Forelimb muscle (tissue), 1 donor: Measurements from ENCODE around the gene MAP3K20. TPM values are rescaled to one million over a fixed set of nuclear protein-coding genes. Genes with fewer than 3 reads are reported as not detected.
"Not testable (repeated sequence)": the region's sequence is repeated elsewhere in the genome, so short reads cannot be mapped to it uniquely, and the experiment has no call there.

Experiments
- DNase-seq: peaks from one replicate; pipeline ENCODE4 v3.0.0-alpha.2; 2013; ENCODE audit warnings: low read depth
- polyA plus RNA-seq: library from polyadenylated mRNA; unstranded; fragments of 120-200 nt; gene quantifications from one replicate; pipeline ENCODE4 v1.2.1, GENCODE V29; 2013; ENCODE audit not compliant: insufficient read length

Gene MAP3K20
- polyA plus RNA-seq, 1 donor: 103 TPM

DNA sequence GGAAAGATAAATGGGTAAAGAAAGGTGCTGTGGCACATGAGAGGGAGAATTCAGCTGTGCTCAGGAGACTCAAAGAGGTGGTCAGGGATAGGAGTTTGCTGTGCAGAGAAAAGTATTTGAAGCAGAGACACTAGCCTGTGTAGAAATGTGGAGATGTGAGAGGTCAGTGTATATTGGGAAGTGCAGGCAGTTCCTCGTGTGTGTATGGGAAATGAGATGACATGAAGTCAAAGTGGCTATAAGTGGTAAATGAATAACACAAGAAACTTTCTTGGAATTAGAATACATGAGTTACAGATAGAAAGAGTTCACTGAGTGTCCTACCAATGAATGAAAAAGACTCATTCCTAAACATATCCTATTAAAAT lies 11.6 kb downstream of the MAP3K20 start:
- no peak for DNase-seq

DNA sequence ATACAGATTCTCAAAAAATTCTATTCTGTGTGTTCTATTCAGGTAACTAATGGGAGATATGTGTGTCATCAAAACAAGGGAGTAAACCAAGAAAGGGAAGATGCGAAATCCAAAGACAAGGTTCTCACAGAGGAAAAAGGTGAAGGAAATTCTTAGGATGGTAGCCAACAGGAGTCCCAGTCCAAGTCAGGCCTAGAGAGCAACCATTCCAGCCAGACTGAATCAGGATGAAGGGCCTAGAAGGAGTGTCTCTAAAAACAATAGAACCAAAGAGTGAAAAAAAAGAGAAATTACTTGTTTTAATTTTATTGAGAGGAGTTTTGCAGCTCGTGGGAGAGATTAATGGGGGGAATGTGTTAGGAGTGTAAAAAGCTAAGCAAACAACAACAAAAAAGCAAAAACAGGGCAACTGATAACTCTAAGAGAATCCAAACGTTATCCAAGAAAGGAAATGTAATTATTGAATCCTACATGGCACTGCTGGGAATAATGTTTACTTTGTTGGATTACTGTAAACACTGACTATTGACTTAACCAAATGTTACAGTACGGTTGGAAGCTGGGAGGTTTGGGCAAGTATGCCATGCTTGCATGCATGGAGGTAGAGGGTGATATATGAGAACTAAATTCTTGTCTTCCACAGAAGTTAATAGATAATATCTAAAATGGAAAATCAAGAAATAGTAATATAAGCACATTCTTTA lies 12.3 kb downstream of the MAP3K20 start:
- no peak for DNase-seq

DNA sequence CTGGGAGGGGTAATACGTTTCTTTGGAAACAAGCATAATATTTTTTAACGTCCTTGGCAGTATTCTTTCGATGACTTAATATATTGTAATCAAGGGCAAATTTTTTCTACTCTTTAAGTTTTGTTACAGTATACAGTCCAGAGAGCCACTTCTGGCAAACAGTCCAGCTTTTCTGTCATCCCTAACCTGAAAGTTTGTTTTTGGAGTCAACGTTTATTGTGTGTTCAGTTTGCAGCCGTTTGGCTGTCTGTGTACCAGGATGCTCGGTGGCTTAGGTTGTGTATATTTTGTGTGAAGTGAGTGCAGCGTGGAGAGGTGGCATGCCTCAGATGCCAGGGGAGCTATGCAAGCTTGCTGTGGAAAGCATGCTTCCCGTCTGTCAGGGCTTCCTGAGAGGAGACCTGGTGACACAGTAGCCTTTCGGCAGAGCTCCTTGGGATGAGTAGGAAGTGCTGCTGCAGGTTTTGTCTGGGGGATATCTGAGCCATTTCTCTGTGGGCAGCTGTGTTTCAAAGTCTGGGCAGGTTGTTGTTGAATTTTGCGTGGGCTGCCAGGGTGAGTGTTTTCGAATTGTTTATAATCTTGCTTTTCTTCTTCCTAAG lies 14.7 kb downstream of the MAP3K20 start:
- peak; percentile 38 for DNase-seq

DNA sequence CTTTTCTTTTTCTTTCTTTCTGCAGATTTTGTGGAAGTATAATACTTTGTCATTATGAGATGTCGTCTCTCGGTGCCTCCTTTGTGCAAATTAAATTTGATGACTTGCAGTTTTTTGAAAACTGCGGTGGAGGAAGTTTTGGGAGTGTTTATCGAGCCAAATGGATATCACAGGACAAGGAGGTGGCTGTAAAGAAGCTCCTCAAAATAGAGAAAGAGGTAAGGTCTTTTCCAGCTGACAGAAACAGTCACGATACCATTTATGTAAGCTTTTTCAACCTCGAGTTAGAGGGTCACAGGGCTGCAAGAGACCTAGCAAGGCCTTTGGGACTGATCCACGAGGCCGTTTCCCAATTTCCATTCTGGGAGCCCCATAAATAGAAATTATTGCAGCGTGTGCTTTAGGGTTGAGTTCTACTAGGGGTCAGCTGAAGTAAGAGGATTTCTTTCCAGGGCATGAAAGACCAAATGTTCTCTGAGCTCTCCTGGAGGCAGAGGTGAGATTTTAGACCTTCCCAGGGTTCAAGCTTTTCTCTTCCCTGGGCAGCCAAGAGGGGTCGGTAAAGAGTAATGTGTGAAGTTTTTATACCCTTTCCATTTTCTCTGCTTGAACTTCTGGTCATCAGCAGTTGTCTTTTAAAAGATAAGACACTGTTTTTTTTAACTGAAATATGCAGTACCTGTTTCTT lies 15.5 kb downstream of the MAP3K20 start:
- no peak for DNase-seq

DNA sequence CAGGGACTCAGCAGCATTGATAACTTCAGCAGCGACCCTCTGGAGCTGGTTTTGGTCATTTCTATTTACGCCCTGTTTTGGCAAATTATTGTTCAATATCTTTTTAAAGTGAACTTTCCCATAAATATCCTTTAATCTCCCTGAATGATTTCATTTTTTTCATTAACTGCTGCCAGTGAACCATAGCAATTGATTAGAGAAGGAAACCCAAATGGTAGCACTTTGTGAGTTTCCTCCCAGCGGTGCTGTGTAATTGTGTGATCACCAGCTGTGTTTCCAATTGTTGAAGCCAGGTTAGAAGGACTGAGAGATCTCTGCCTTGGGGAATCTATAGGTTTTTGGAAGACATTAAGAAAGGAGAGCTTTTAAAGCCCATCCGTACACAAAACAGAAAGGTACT lies 16.3 kb downstream of the MAP3K20 start:
- DNase-seq: no peak

DNA sequence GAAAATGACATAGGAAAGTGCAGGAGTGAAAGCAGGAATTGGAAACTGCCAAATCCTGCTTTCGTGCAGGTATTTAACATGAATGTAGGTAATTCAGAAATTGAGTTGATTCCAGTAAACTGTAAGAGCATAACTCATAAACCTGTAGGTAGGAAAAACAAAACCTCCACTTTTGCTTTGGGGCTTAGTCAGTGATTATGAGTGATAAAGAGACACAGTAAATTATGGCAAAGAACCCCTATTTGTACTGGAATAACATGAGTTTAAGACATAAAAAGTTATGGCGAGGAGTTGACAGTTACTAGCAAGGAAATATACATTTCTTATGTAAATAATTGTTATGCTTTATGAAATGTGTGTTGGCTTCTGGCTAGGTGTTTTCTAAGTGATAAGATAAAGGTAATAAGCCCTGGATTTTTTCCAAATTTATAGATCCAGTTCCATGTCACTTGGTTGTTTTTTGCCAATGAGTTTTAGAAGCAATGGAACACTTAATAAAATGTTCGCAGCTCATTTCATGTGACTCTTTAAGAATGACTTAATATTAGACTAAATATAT lies 17.3 kb downstream of the MAP3K20 start:
- no peak for DNase-seq

DNA sequence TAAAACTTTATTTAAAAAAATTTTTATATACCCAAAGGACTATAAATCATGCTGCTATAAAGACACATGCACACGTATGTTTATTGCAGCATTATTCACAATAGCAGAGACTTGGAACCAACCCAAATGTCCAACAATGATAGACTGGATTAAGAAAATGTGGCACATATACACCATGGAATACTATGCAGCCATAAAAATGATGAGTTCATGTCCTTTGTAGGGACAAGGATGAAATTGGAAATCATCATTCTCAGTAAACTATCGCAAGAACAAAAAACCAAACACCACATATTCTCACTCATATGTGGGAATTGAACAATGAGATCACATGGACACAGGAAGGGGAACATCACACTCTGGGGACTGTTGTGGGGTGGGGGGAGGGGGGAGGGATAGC lies 18.0 kb downstream of the MAP3K20 start:
- not testable (repeated sequence) for DNase-seq

DNA sequence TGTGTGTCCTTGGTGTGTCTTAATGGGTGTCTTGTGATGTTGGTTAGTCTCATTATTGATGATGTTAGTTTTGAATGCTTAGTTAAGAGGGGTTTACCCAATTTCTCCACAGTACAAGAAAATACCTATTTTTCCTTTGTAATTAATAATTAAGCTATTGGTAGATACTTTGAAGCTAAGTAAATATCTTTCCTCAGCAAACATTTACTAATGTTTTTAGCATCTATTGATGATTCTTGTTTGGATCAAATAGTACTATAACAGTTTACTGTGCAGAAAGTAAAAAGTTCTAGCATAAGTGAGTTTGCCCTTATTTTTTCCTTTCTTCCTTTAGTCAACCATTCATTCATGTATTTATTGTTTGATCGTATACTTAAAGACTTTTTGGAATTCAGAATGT lies 19.1 kb downstream of the MAP3K20 start:
- no peak for DNase-seq

DNA sequence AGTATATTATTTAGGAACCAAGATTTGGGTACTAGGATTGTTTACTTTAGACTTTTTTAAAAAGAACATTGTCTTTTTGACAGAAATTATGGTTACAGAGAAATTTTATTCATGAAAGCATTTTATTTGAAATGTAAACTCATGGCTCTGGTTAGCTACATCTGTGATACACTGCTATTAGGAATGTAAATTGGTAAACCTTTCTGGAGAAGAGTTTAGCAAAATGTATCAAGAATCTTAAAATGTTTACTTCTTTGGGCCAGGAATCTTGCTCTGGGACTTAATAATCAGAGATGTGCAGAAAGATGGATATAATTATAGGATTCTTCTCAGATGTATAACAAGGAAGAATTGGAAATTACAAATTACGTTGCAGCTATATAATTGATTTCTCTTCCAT lies 19.7 kb downstream of the MAP3K20 start:
- DNase-seq: no peak

DNA sequence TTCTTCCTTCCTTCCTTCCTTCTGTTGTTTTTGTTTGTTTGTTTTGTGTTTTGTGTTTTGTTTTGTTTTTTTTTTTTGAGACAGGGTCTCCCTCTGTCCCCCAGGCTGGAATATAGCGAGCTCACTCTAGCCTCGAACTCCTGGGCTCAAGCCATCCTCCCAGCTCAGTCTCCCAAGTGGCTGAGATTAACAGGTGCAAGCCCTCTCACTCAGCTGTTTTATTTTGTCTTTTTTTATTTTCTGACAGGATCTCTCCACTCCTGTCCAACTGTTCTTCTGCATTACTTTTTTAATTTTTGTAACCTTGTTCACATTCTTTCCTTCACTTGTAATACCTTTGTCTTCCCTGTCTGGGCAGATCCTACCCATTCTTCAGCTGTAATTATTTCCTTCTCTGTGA lies 23.6 kb downstream of the MAP3K20 start:
- no peak for DNase-seq

DNA sequence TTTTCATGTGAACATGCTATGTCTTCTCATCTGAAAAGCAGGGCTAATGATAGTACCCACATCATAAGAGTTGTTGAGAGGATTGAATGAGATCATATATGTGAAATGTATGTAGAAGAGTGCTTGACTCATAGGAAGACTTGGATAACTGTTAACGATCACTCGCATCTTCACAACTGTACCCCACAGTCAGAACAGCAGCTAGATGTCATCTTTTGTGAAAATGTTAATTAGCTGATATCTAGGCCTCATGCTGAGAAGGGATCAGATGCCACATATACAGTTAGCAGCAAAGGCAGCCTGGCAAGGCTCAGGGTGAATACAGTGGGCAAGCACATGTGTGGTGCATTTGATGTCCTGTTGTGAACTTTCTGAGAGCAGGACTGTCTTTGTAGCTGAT lies 24.2 kb downstream of the MAP3K20 start:
- DNase-seq: no peak

DNA sequence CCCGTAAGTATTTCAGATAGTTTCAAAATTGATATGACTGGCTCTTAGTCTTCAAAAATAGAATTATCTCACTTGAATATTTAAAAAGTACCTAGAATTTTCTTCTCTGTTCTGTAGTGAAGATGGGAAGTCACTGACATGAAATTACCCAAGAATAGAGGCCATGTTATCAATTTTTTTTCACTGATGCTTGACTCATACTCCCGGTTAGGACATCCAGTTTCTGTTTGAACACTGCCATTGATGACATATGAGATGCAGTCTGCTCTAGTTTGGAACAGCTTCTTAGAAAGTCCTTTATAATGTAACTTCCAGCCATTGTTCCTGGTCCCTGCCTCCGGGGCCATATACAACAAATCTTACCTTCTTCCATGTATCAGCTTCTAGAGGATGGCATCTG lies 26.0 kb downstream of the MAP3K20 start:
- DNase-seq: no peak

DNA sequence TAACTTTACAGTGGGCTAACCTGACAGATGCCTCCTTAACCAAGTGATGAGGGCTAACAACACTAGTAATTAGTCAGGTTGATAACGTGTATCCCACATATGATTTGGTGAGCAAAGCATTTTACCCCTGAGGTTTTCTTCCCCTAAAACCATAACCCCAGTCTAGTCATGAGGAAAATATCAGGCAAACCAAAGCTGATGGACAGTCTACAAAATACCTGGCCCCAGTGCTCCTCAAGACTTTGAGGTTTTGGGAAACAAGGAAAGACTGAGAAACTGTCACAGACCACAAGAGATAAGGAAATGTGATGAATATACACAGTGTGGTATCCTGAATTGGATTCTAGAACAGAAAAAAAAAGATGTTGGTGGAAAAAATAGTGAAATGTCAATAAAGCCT lies 28.5 kb downstream of the MAP3K20 start:
- no peak for DNase-seq

DNA sequence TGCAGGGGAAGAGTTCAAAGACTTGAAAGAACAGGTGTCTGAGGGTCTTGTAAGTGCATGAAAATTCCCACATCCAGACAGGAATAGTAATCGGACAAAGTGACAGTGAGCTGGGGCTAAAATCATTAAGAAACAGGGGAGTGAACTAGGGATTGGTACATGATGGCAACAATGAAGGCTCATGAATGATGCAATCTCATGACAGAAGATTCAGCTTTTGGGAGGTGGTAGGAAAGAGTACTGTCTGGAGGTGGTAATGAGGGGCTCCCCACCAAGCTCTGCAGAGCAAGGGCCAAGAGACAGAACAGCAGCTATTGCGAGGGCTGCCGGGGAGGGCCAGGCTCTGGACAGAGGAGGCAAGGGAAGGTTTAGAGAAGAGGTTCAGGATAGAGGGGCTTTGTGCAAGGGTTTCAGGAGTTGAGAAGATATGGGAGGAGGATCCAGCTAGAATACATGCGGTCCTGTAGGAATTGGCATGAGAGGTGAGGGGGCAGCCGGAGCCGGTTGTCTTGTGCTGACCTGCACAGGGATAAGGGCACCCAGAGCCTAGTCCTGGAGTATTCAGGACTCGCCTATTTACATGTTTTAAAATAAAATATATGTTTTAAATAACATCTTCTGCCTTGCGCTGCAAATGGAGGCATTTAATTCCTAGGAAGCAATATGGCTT lies 31.4 kb downstream of the MAP3K20 start:
- DNase-seq: no peak

DNA sequence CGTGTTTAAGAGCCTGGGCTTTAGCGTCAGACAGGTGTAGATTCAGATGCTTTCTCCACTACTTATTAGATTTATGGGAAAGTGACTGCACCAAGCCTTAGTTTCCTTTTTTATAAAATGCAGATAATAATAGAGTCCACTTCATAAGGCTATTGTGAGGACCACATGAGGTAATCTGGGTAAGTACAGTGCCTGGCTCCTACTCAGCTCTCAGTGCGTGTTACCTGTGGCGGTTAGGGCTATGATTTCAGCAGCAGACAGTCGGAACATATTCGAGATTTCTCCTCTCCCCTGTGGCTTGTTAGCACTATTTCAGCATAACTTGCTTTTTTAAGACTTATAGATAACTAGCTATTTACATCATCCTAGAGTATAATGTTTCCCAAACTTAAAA lies 32.0 kb downstream of the MAP3K20 start:
- DNase-seq: no peak

DNA sequence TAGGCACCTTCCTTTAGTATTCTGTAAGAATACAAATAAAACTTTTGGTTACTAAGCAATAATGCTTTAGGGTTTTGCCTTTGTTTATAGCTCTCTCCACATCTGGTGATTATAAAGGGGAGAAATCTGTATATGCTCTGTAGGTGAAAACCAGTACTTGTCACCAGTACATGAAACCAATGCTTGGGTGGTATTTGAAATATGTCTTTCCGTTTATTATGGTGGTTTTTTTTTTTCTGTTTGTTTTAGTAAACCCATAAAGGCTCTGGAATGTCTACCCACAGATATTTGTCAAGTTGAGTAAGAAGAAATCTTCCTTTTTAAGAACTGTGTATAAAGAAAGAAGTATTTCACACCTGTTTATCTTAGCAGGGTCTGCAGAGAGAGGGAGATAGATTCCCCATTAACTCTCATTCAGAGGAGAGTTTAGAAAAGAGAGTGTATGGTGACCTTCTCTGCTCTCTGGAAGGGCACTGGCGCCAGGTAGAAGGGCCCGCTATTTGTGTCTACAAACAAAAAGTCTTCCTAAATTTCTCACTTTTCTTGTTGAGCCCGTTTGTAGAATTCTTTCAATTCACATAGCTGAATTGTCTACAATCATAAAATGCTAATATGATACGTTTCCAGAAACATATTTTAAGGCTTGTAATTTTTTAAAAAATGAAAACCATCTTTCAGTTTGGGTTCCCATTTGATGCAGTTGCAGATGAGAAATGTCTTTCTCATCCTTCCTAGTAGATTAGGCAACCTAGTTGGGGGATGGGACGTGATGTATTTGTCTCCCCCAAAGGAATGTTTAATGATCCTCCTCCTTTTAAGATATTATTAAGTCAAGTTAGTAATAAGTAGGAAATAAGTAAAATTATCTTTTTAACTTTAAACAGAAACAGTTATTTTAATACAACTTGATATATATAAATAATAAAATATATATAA lies 33.9 kb downstream of the MAP3K20 start:
- DNase-seq: no peak

DNA sequence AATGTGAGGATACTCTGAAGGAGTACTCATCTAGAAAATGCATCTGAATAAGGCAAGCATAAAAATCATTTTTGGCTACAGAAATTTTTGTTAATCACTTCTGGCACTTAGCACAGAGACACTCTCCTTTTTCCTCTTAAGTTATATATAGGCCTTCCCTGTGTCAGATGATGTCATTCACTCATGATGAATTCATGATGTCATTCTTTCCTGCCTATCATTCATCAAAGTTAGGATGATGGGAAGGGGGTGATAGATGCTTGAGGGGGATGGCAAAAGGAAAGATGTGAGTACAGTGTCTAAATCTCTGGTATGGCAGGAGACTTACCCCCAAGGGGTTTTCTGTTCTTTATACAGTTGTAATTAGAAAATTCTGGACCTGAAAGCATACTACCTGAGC lies 42.0 kb downstream of the MAP3K20 start:
- no peak for DNase-seq

DNA sequence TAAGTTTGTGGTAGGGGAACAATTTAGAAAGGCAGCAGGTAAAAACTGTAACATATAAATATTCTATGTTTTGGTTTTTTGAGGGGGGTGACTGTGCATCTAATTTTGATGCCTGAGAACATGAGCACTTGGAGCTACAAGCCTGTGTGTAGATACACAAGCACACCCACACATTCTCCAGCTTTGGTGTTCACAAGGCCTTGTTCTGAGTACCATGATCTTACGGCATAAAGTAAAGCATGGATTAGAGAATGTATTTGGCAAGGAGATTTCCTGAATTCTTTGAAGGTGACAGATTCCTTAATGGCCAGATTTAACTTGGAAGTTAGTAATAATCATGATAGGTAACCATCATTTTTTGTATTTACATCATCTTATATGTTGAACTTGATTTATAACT lies 42.7 kb downstream of the MAP3K20 start:
- DNase-seq: no peak

DNA sequence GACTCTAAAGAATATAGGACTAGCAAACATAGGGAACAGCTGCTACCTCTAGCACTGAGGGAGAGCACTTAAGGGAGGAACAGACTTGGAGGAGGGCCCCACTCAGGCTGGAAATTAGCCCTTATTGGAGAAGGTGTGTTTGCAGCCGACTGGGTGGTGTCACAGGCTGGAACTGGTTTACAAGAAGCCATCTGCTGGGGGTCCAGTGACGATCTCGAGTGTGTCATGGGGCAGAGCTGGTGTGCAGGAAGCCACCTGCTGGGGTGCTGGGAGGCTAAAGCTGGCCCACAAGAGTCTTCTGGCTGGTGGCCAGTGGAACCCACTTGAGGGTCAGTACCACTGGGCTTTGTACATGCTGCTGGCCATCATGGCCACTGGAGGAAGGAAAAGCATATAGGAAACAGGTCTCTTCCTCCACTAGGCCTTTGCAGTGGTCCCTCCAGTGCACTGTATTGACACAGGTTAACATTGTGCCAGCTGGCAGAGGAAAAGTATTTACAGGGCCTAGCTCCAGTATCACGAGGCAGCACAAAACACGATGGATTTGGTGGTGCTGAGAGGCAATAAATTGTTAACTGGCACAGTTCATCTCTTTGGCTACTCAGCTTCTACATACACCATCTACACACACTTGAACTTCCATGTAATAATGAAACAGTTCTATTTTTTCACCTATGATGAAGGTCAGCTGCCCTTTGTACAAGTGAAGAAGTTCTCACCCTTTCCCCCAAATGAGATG lies 43.6 kb downstream of the MAP3K20 start:
- no peak for DNase-seq

DNA sequence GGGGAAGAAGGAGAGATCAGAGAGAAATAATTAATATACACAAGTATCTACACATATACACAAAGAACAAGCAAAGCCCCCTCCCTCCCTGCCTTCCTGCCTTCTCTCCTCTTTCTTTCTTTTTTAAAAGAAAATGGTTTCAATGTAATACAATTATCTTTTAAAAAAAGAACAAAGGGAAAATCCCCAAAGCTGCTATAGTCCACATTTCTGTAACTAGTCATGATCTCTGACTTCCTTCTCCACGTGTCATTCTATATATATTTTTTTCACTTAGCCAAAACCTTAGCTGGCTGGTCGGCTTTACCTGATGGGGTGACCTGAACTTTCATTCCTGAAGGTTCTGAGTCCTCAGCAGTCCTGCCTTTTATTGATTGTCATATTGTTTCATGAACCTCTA lies 44.3 kb downstream of the MAP3K20 start:
- no peak for DNase-seq

DNA sequence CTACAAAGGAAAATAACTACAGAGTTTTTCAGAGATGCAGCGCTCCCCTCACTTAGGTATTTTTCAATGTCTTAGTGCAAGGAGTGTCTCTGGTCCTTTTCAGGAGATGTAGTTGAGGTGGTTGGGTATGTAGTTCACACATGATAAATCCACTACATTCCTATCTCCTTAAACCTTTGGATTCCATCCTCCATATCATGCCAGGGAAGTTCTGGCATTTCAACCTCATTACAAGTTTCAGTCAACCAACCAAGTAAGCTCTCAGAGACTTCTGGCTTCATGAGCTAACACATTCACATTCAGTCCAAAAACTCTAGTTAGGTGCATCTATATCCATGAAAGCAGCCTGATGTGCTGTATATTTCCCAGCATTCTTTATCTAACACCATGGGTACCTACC lies 47.3 kb downstream of the MAP3K20 start:
- no peak for DNase-seq
